MM.1S (cell line): Measurements from ENCODE around the gene ETNPPL.

Experiments used
- DNase-seq: peaks from one replicate; pipeline ENCODE4 v3.0.0-alpha.2; 2015
- H2AFZ ChIP-seq: fragments of 300-600 bp; sonication (generic); 2 replicates; pipeline ENCODE4 v1.6.0; 2016; ENCODE audit warnings: antibody characterized with exemption, low read length
- H3F3A ChIP-seq: fragments of 300-600 bp; sonication (generic); 2 replicates; pipeline ENCODE4 v1.6.1; 2016; ENCODE audit warnings: mild to moderate bottlenecking, antibody characterized with exemption, low read length, moderate library complexity, mixed read lengths; ENCODE audit not compliant: insufficient read depth
- H3K27ac ChIP-seq: fragments of 300-600 bp; sonication (generic); 2 replicates; pipeline ENCODE4 v1.5.1; 2016; ENCODE audit warnings: mild to moderate bottlenecking, low read length
- H3K27me3 ChIP-seq: fragments of 300-600 bp; sonication (generic); replicated peaks from 2 replicates; pipeline ENCODE4 v1.6.0; 2016; ENCODE audit warnings: low read length; ENCODE audit not compliant: insufficient read depth
- H3K36me3 ChIP-seq: fragments of 300-600 bp; sonication (generic); replicated peaks from 2 replicates; pipeline ENCODE4 v1.6.1; 2016; ENCODE audit warnings: mild to moderate bottlenecking, low read length, mixed read lengths; ENCODE audit not compliant: insufficient read depth
- H3K4me1 ChIP-seq: fragments of 300-600 bp; sonication (generic); 2 replicates; pipeline ENCODE4 v1.6.1; 2016; ENCODE audit warnings: low read length, mixed read lengths
- H3K4me2 ChIP-seq: fragments of 300-600 bp; sonication (generic); 2 replicates; pipeline ENCODE4 v1.6.0; 2016; ENCODE audit warnings: low read depth, low read length
- H3K4me3 ChIP-seq: fragments of 300-600 bp; sonication (generic); 2 replicates; pipeline ENCODE4 v1.5.1; 2016; ENCODE audit warnings: low read length, mixed read lengths
- H3K79me2 ChIP-seq: fragments of 300-600 bp; sonication (generic); 2 replicates; pipeline ENCODE4 v1.6.1; 2016; ENCODE audit warnings: mixed run types, low read length, mixed read lengths
- H3K9ac ChIP-seq: fragments of 300-600 bp; sonication (generic); 2 replicates; pipeline ENCODE4 v1.6.1; 2016; ENCODE audit warnings: low read length, mixed read lengths
- H3K9me2 ChIP-seq: fragments of 300-600 bp; sonication (generic); replicated peaks from 2 replicates; pipeline ENCODE4 v1.6.1; 2016; ENCODE audit warnings: mild to moderate bottlenecking, low read length, mixed read lengths; ENCODE audit not compliant: insufficient read depth
- H3K9me3 ChIP-seq: fragments of 300-600 bp; sonication (generic); replicated peaks from 2 replicates; pipeline ENCODE4 v1.6.1; 2016; ENCODE audit warnings: mild to moderate bottlenecking, low read length, mixed read lengths; ENCODE audit not compliant: insufficient read depth
- H4K20me1 ChIP-seq: fragments of 300-600 bp; sonication (generic); 2 replicates; pipeline ENCODE4 v1.6.1; 2016; ENCODE audit warnings: mild to moderate bottlenecking, low read length, moderate library complexity, mixed read lengths; ENCODE audit not compliant: insufficient read depth
- CTCF ChIP-seq: fragments of 300-600 bp; sonication (generic); IDR thresholded peaks from 2 replicates; pipeline ENCODE4 v1.5.1; 2016; ENCODE audit warnings: antibody characterized with exemption, low read length, mixed read lengths
- EZH2 ChIP-seq: fragments of 300-600 bp; sonication (generic); optimal IDR thresholded peaks from 2 replicates; pipeline ENCODE3; 2017; ENCODE audit warnings: low read depth, mild to moderate bottlenecking, antibody characterized with exemption, low read length, mixed read lengths
- EZH2phosphoT487 ChIP-seq: fragments of 300-600 bp; sonication (generic); IDR thresholded peaks from 2 replicates; pipeline ENCODE4 v1.6.1; 2018; ENCODE audit warnings: antibody characterized with exemption, low read length

Gene ETNPPL

GRCh38 chr4:108709722-108710121 is 53.1 kb downstream of the ETNPPL start:
- Histone ChIP-seq H3K4me2 (no peak overlapping the region), H3K79me2 (no peaks in the 10 kb centered on the region), H3K27me3 (no peaks in the 10 kb centered on the region), H3K9me2 (no peaks in the 10 kb centered on the region), H3F3A (no peaks in the 10 kb centered on the region), H3K4me1 (no peaks in the 10 kb centered on the region), H3K9ac (no peak overlapping the region), H3K27ac (no peak overlapping the region), H3K4me3 (no peak overlapping the region), H2AFZ (no peak overlapping the region), H3K9me3 (no peaks in the 10 kb centered on the region), H3K36me3 (no peaks in the 10 kb centered on the region), H4K20me1 (no peaks in the 10 kb centered on the region)
- DNase-seq: no peak
- TF ChIP-seq CTCF (no peak), EZH2 (no peak), EZH2phosphoT487 (no peak)

- Histone ChIP-seq H3K4me3 (no peak overlapping the region), H4K20me1 (no peaks in the 10 kb centered on the region), H3K9me3 (no peaks in the 10 kb centered on the region), H3K4me2 (no peak overlapping the region), H3K9me2 (no peaks in the 10 kb centered on the region), H3K27ac (no peak overlapping the region), H3K27me3 (no peaks in the 10 kb centered on the region), H3K36me3 (no peaks in the 10 kb centered on the region), H3F3A (no peaks in the 10 kb centered on the region), H3K4me1 (no peaks in the 10 kb centered on the region), H3K79me2 (no peaks in the 10 kb centered on the region), H3K9ac (no peak overlapping the region), H2AFZ (no peak overlapping the region)
- TF ChIP-seq EZH2phosphoT487 (no peak), CTCF (no peak), EZH2 (no peak)
- DNase-seq: no peak
Observed at GRCh38 chr4:108709234-108709633, 53.6 kb downstream of the ETNPPL start.

- Histone ChIP-seq H3K4me1 (peaks cover 23% of the 10 kb centered on the region), H3K9me2 (no peaks in the 10 kb centered on the region), H3K4me3 (no peak overlapping the region), H3K27me3 (no peaks in the 10 kb centered on the region), H3K36me3 (no peaks in the 10 kb centered on the region), H3K79me2 (no peaks in the 10 kb centered on the region), H3K9me3 (no peaks in the 10 kb centered on the region), H3F3A (peaks cover 21% of the 10 kb centered on the region), H3K4me2 (no peak overlapping the region), H3K9ac (no peak overlapping the region), H4K20me1 (no peaks in the 10 kb centered on the region), H2AFZ (no peak overlapping the region), H3K27ac (no peak overlapping the region)
- no peak for DNase-seq
- TF ChIP-seq CTCF (no peak), EZH2phosphoT487 (no peak), EZH2 (no peak)
Observed at GRCh38 chr4:108706289-108706688, 56.6 kb downstream of the ETNPPL start.

GRCh38 chr4:108703966-108704365 is 58.9 kb downstream of the ETNPPL start:
- no peak for DNase-seq
- no peak overlapping the region for H3K27ac ChIP-seq
- no peak overlapping the region for H3K9ac ChIP-seq
- no peaks in the 10 kb centered on the region for H3K79me2 ChIP-seq
- no peak overlapping the region for H3K4me2 ChIP-seq
- TF ChIP-seq EZH2 (no peak), EZH2phosphoT487 (no peak), CTCF (no peak)
- H3K27me3 ChIP-seq: no peaks in the 10 kb centered on the region
- peaks cover 21% of the 10 kb centered on the region for H3F3A ChIP-seq
- H4K20me1 ChIP-seq: no peaks in the 10 kb centered on the region
- no peaks in the 10 kb centered on the region for H3K36me3 ChIP-seq
- H2AFZ ChIP-seq: no peak overlapping the region
- peaks cover 40% of the 10 kb centered on the region for H3K4me1 ChIP-seq
- no peaks in the 10 kb centered on the region for H3K9me3 ChIP-seq
- H3K4me3 ChIP-seq: no peak overlapping the region
- no peaks in the 10 kb centered on the region for H3K9me2 ChIP-seq
